Spleen (tissue), 7 donors: ENCODE data around the gene HOXB5.

Experiments
- POLR2A ChIP-seq, 3 donors: fragments of 450-650 bp; IDR thresholded peaks; one replicate each; pipeline ENCODE4 v1.5.1; 2017; ENCODE audit warnings: antibody characterized with exemption in 3 of 3, mild to moderate bottlenecking in 1 of 3
- POLR2AphosphoS5 ChIP-seq, 3 donors: sonication (generic); formaldehyde crosslinking; IDR thresholded peaks; one replicate each; pipeline ENCODE4 v1.5.1; 2017; ENCODE audit warnings: antibody characterized with exemption in 3 of 3
- TF ChIP-seq, protein P1 (sequence below), 11 experiments: fragments of 200-600 bp in 7 of 11; fragments of 450-650 bp in 4 of 11; sonication (generic) in 4 of 11; IDR thresholded peaks in 8 of 11; conservative IDR thresholded peaks in 3 of 11; 1 replicate in 7 of 11; 2 replicates in 4 of 11; pipeline versions ENCODE4 v1.4.0 to v1.8.0; 2016 to 2021; ENCODE audit warnings: antibody characterized with exemption in 11 of 11, inconsistent platforms in 4 of 11, mild to moderate bottlenecking in 1 of 11
- donor health status: DM: no; HTN: no; CAD: no; lungs with moderate emphysema.
- donor health status: DM: no; HTN: no; CAD: no.
- donor health status: DM: no; HTN: no; CAD: no.

- TF ChIP-seq, protein P1, sequence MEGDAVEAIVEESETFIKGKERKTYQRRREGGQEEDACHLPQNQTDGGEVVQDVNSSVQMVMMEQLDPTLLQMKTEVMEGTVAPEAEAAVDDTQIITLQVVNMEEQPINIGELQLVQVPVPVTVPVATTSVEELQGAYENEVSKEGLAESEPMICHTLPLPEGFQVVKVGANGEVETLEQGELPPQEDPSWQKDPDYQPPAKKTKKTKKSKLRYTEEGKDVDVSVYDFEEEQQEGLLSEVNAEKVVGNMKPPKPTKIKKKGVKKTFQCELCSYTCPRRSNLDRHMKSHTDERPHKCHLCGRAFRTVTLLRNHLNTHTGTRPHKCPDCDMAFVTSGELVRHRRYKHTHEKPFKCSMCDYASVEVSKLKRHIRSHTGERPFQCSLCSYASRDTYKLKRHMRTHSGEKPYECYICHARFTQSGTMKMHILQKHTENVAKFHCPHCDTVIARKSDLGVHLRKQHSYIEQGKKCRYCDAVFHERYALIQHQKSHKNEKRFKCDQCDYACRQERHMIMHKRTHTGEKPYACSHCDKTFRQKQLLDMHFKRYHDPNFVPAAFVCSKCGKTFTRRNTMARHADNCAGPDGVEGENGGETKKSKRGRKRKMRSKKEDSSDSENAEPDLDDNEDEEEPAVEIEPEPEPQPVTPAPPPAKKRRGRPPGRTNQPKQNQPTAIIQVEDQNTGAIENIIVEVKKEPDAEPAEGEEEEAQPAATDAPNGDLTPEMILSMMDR (IDR thresholded peaks at IDR 0.05 in 8 of 11, conservative IDR thresholded peaks at IDR 0.05 in 3 of 11), result no peak
- TF ChIP-seq POLR2A (IDR thresholded peaks at IDR 0.05) (no peak), POLR2AphosphoS5 (IDR thresholded peaks at IDR 0.05) (no peak)
These were observed 7.6 kb upstream of the HOXB5 start for GRCh38 chr17:48601207-48601538.
